Activated CD4-positive, alpha-beta T cell treated with anti-CD3 and anti-CD28 coated beads, Interleukin-10, Interleukin-2, amounts not matched to agents 100 ng/mL and 50 ng/mL, durations not matched to agents 16 hours and 8 hours (primary cell): ENCODE data around the gene PTPRN2.
"Not testable (repeated sequence)": the region's sequence is repeated elsewhere in the genome, so short reads cannot be mapped to it uniquely, and the experiment has no call there.

ENCODE experiments used
- DNase-seq: peaks from one replicate; pipeline ENCODE4 v3.0.0-alpha.2; 2020

Gene PTPRN2

GRCh38 chr7:158358926-158359645, 228.5 kb downstream of the PTPRN2 start:
- DNase-seq, result no peak

- DNase-seq, result no peak
Observed at GRCh38 chr7:158357898-158358821, 229.5 kb downstream of the PTPRN2 start.

- DNase-seq, result no peak
Observed at GRCh38 chr7:158357106-158357897, 230.3 kb downstream of the PTPRN2 start.

GRCh38 chr7:158356454-158356853, 231.2 kb downstream of the PTPRN2 start:
- DNase-seq, result no peak

GRCh38 chr7:158355456-158356065, 232.1 kb downstream of the PTPRN2 start:
- no peak for DNase-seq

GRCh38 chr7:158354861-158355260, 232.8 kb downstream of the PTPRN2 start:
- DNase-seq, result no peak

- DNase-seq, result peak; percentile 25
Observed at GRCh38 chr7:158353606-158354570, 233.7 kb downstream of the PTPRN2 start.

- not testable (repeated sequence) for DNase-seq
Observed at GRCh38 chr7:158351899-158352729, 235.5 kb downstream of the PTPRN2 start.

- no peak for DNase-seq
Observed at GRCh38 chr7:158351481-158351880, 236.1 kb downstream of the PTPRN2 start.

GRCh38 chr7:158351051-158351450, 236.6 kb downstream of the PTPRN2 start:
- DNase-seq, result no peak

GRCh38 chr7:158350166-158350900, 237.3 kb downstream of the PTPRN2 start:
- no peak for DNase-seq

- no peak for DNase-seq
Observed at GRCh38 chr7:158348446-158348845, 239.2 kb downstream of the PTPRN2 start.

- DNase-seq, result not testable (repeated sequence)
Observed at GRCh38 chr7:158348039-158348438, 239.6 kb downstream of the PTPRN2 start.

- no peak for DNase-seq
Observed at GRCh38 chr7:158345731-158346130, 241.9 kb downstream of the PTPRN2 start.

- no peak for DNase-seq
Observed at GRCh38 chr7:158344706-158345300, 242.8 kb downstream of the PTPRN2 start.

GRCh38 chr7:158343936-158344455, 243.6 kb downstream of the PTPRN2 start:
- DNase-seq, result no peak

GRCh38 chr7:158343526-158343925, 244.1 kb downstream of the PTPRN2 start:
- DNase-seq, result no peak

- DNase-seq, result not testable (repeated sequence)
Observed at GRCh38 chr7:158341097-158341496, 246.5 kb downstream of the PTPRN2 start.

GRCh38 chr7:158336952-158337351, 250.7 kb downstream of the PTPRN2 start:
- not testable (repeated sequence) for DNase-seq
